HG03139 (cell line): Measurements from ENCODE around the gene SPEG.

ENCODE experiments used
- ATAC-seq: cut with Tn5 transposase; IDR thresholded peaks from one replicate; pipeline ENCODE4 v1.9.1; 2021; ENCODE audit not compliant: unreplicated experiment

The SPEG gene

GRCh38 chr2:219475278-219475677 is 40.6 kb downstream of the SPEG start:
- ATAC-seq: no peak

- ATAC-seq: no peak
These were observed 41.3 kb downstream of the SPEG start for GRCh38 chr2:219475697-219476651.

GRCh38 chr2:219476652-219477151 is 42.1 kb downstream of the SPEG start:
- no peak for ATAC-seq

GRCh38 chr2:219477179-219477578 is 42.5 kb downstream of the SPEG start:
- ATAC-seq: no peak

- ATAC-seq: no peak
These were observed 43.2 kb downstream of the SPEG start for GRCh38 chr2:219477815-219478214.

- ATAC-seq: no peak
These were observed 44.3 kb downstream of the SPEG start for GRCh38 chr2:219478916-219479315.

GRCh38 chr2:219480004-219480403 is 45.4 kb downstream of the SPEG start:
- ATAC-seq: no peak

GRCh38 chr2:219482674-219483405 is 48.2 kb downstream of the SPEG start:
- ATAC-seq: no peak

- no peak for ATAC-seq
These were observed 49.1 kb downstream of the SPEG start for GRCh38 chr2:219483451-219484342.

GRCh38 chr2:219484343-219485200 is 49.9 kb downstream of the SPEG start:
- ATAC-seq: no peak

GRCh38 chr2:219485201-219485580 is 50.5 kb downstream of the SPEG start:
- no peak for ATAC-seq

GRCh38 chr2:219486380-219486959 is 51.8 kb downstream of the SPEG start:
- no peak for ATAC-seq

GRCh38 chr2:219488149-219488843 is 53.7 kb downstream of the SPEG start:
- no peak for ATAC-seq

GRCh38 chr2:219488844-219489194 is 54.2 kb downstream of the SPEG start:
- no peak for ATAC-seq

GRCh38 chr2:219489315-219489714 is 54.7 kb downstream of the SPEG start:
- no peak for ATAC-seq

- no peak for ATAC-seq
These were observed 55.5 kb downstream of the SPEG start for GRCh38 chr2:219490186-219490585.

- ATAC-seq: no peak
These were observed 56.0 kb downstream of the SPEG start for GRCh38 chr2:219490600-219491130.

GRCh38 chr2:219491278-219491963 is 56.8 kb downstream of the SPEG start:
- no peak for ATAC-seq
